Measurements from ENCODE around the gene SESN1. TPM values are rescaled to one million over a fixed set of nuclear protein-coding genes. Genes with fewer than 3 reads are reported as not detected.
"Not testable (repeated sequence)": the region's sequence is repeated elsewhere in the genome, so short reads cannot be mapped to it uniquely, and the experiment has no call there.

The SESN1 gene
- 10 to 100 TPM; 13.8 to 30.2 (median 16.7) TPM for polyA plus RNA-seq
- long read RNA-seq, donor 1, transcript SESN1-204 (10 exons, 3,509 nt) = minor isoform, 5 of 63 reads
- long read RNA-seq, donor 1, transcript SESN1-202 (10 exons, 2,676 nt) = major isoform, 22 of 63 reads
- long read RNA-seq, donor 1, partial matches to known transcripts = 36 of 63 reads
- long read RNA-seq, donor 1, other reads (novel, unspliced or antisense) = 0 of 63 reads
- long read RNA-seq, donor 2, partial matches to known transcripts = 9 of 14 reads
- long read RNA-seq, donor 2, other reads (novel, unspliced or antisense) = 0 of 14 reads
- long read RNA-seq, donor 3, partial matches to known transcripts = 23 of 27 reads
- long read RNA-seq, donor 3, other reads (novel, unspliced or antisense) = 0 of 27 reads
- long read RNA-seq, donor 4, partial matches to known transcripts = 0 of 1 reads
- long read RNA-seq, donor 4, other reads (novel, unspliced or antisense) = 0 of 1 reads
- long read RNA-seq, donor 5, partial matches to known transcripts = 6 of 6 reads
- long read RNA-seq, donor 5, other reads (novel, unspliced or antisense) = 0 of 6 reads
- long read RNA-seq, donor 6, partial matches to known transcripts = 18 of 22 reads
- long read RNA-seq, donor 6, other reads (novel, unspliced or antisense) = 0 of 22 reads
- long read RNA-seq, donor 7, transcript SESN1-202 (10 exons, 2,676 nt) = major isoform, 6 of 71 reads
- long read RNA-seq, donor 7, transcript SESN1-204 (10 exons, 3,509 nt) = minor isoform, 5 of 71 reads
- long read RNA-seq, donor 7, partial matches to known transcripts = 60 of 71 reads
- long read RNA-seq, donor 7, other reads (novel, unspliced or antisense) = 0 of 71 reads
- long read RNA-seq, donor 8, partial matches to known transcripts = 0 of 2 reads
- long read RNA-seq, donor 8, other reads (novel, unspliced or antisense) = 0 of 2 reads
- long read RNA-seq, donor 9, partial matches to known transcripts = 5 of 7 reads
- long read RNA-seq, donor 9, other reads (novel, unspliced or antisense) = 0 of 7 reads
- long read RNA-seq, donor 10, transcript SESN1-202 (10 exons, 2,676 nt) = major isoform, 10 of 26 reads
- long read RNA-seq, donor 10, partial matches to known transcripts = 15 of 26 reads
- long read RNA-seq, donor 10, other reads (novel, unspliced or antisense) = 0 of 26 reads

DNA sequence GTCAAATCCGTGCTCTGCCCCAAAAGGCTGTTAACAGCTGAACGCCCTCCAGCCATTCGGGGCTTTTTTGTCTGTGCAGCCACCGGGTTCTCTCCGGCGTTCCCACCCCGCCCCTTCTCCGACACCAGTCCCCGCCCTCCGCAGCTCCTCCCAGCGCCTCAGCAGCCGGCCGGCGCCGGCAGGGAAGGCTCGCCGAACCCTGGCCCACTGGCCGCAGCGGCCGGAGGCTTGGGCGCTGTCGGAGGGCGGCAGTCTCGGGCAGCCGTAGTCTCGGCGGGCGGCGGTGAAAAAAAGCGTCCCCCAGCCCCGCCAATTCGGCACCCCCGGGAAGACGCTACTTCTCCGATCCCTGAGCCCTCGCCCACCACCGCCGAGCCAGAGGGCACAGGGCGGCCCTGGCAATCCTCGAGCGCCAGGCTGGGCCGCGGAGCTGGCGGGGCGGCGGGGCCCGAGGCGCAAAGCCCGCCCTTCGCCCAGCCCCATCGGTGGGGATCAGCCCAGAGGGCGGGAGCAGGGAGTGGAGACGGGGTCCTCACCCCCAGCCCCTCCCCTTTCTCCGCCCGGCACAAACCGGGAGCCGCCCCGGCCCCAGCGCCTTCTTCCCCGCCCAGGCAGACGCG, at the start of gene SESN1:
TSS of gene SESN1 (minus strand) at position 431 of the 620 bp plus-strand sequence. CDS start 773 bp downstream, outside the sequence.
- H3K4me3 ChIP-seq (ENCODE audit: low read depth in 1 of 3, low read length in 3 of 3) = peak within 1 kb of the TSS; percentile 69 to 82 (median 75)
- H3K36me3 ChIP-seq (ENCODE audit: control insufficient read depth in 3 of 3, insufficient read depth in 2 of 3, low read depth in 1 of 3, low read length in 3 of 3) = no peaks in the 10 kb centered on the region
- no peaks in the 10 kb centered on the region for H3K27me3 ChIP-seq (ENCODE audit: control insufficient read depth in 3 of 3, insufficient read depth in 3 of 3, low read length in 3 of 3)
- FAIRE-seq = no peak
- H3K9me3 ChIP-seq (ENCODE audit: control insufficient read depth in 2 of 2, insufficient read depth in 1 of 2, low read depth in 1 of 2, low read length in 1 of 2) = no peaks in the 10 kb centered on the region
- H3K27ac ChIP-seq (ENCODE audit: low read depth in 1 of 3, low read length in 2 of 3) = peak within 1 kb of the TSS; percentile 93 to 100 (median 99)
- H3K4me1 ChIP-seq (ENCODE audit: control insufficient read depth in 3 of 3, insufficient read depth in 2 of 3, low read depth in 1 of 3, low read length in 2 of 3) = peaks cover 3 to 27% (median 16%) of the 10 kb centered on the region in 3 donors
- peak; percentile 87 to 99 for DNase-seq
- WGBS, 3 donors = 0 to 1% (median 0%) methylated on average over 52 to 62 of the region's 62 CpGs

DNA sequence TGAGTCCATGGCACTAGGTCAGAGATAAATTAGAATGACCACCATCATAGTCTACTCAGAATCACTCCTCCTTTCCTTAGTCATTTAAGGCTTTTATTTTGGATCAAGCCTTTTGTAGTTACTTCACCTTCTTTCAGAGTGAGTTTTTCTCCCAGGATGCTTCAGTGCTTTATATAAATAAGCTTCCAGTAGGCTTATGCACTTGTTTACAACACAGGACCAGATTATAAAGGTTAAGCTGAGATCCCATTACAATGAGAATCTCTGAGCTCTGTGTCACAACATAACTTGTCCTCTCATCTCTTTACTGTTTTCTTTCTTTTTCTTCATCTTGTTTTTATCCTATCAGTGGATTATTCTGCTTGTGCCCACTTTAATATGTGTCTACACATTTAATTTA, 48.5 kb upstream of the SESN1 start:
- peaks cover 0 to 4% (median 0%) of the 10 kb centered on the region in 3 donors for H3K36me3 ChIP-seq (ENCODE audit: control insufficient read depth in 3 of 3, insufficient read depth in 2 of 3, low read depth in 1 of 3, low read length in 3 of 3)
- H3K4me3 ChIP-seq (ENCODE audit: low read depth in 1 of 3, low read length in 3 of 3) = no peak overlapping the region
- no peaks in the 10 kb centered on the region for H3K27me3 ChIP-seq (ENCODE audit: control insufficient read depth in 3 of 3, insufficient read depth in 3 of 3, low read length in 3 of 3)
- H3K27ac ChIP-seq (ENCODE audit: low read depth in 1 of 3, low read length in 2 of 3) = no peak overlapping the region
- no peaks in the 10 kb centered on the region for H3K4me1 ChIP-seq (ENCODE audit: control insufficient read depth in 3 of 3, insufficient read depth in 2 of 3, low read depth in 1 of 3, low read length in 2 of 3)
- no peaks in the 10 kb centered on the region for H3K9me3 ChIP-seq (ENCODE audit: control insufficient read depth in 2 of 2, insufficient read depth in 1 of 2, low read depth in 1 of 2, low read length in 1 of 2)
- DNase-seq = no peak
- no peak for FAIRE-seq

DNA sequence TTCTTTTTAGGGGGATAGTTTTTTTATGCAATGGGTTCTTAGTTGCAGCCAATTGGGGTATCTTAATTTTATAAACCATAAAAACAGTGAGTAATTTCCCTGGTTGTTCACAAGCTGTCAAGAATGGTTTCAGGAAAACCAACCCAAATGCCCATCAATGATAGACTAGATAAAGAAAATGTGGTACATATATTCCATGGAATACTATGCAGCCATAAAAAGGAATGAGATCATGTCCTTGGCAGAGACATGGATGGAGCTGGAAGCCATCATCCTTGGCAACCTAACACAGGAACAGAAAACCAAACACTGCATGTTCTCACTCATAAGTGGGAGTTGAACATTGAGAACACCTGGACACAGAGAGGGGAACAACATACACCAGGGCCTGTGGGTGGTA, 47.4 kb upstream of the SESN1 start:
- H3K27me3 ChIP-seq (ENCODE audit: control insufficient read depth in 3 of 3, insufficient read depth in 3 of 3, low read length in 3 of 3); DNase-seq; H3K9me3 ChIP-seq (ENCODE audit: control insufficient read depth in 2 of 2, insufficient read depth in 1 of 2, low read depth in 1 of 2, low read length in 1 of 2); H3K36me3 ChIP-seq (ENCODE audit: control insufficient read depth in 3 of 3, insufficient read depth in 2 of 3, low read depth in 1 of 3, low read length in 3 of 3); H3K27ac ChIP-seq (ENCODE audit: low read depth in 1 of 3, low read length in 2 of 3); H3K4me1 ChIP-seq (ENCODE audit: control insufficient read depth in 3 of 3, insufficient read depth in 2 of 3, low read depth in 1 of 3, low read length in 2 of 3); H3K4me3 ChIP-seq (ENCODE audit: low read depth in 1 of 3, low read length in 3 of 3); FAIRE-seq: not testable (repeated sequence)

DNA sequence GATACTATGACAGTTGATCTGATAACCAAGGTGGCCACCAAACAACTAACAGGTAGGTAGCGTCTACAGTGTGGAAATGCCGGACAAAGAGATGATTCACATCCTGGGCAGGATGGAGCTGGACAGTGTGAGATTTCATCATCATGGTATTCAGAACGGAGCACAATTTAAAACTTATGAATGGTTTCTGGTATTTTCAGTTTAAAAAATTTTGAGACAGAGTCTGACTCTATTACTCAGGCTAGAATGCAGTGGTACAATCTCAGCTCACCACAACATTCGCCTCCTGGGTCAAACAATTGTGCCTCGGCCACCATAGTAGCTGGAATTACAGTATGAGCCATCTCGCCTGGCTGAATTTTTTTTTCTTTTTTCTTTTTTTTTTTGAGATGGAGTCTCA, 44.5 kb upstream of the SESN1 start:
- DNase-seq (no peak), FAIRE-seq (no peak)
- Histone ChIP-seq H3K27ac (ENCODE audit: low read depth in 1 of 3, low read length in 2 of 3) (no peak overlapping the region), H3K27me3 (ENCODE audit: control insufficient read depth in 3 of 3, insufficient read depth in 3 of 3, low read length in 3 of 3) (no peaks in the 10 kb centered on the region), H3K9me3 (ENCODE audit: control insufficient read depth in 2 of 2, insufficient read depth in 1 of 2, low read depth in 1 of 2, low read length in 1 of 2) (no peaks in the 10 kb centered on the region), H3K4me3 (ENCODE audit: low read depth in 1 of 3, low read length in 3 of 3) (no peak overlapping the region), H3K4me1 (ENCODE audit: control insufficient read depth in 3 of 3, insufficient read depth in 2 of 3, low read depth in 1 of 3, low read length in 2 of 3) (no peaks in the 10 kb centered on the region), H3K36me3 (ENCODE audit: control insufficient read depth in 3 of 3, insufficient read depth in 2 of 3, low read depth in 1 of 3, low read length in 3 of 3) (peaks cover 0 to 4% (median 0%) of the 10 kb centered on the region in 3 donors)
- WGBS, 3 donors = 92 to 93% (median 93%) methylated on average over 6 of the region's 6 CpGs

DNA sequence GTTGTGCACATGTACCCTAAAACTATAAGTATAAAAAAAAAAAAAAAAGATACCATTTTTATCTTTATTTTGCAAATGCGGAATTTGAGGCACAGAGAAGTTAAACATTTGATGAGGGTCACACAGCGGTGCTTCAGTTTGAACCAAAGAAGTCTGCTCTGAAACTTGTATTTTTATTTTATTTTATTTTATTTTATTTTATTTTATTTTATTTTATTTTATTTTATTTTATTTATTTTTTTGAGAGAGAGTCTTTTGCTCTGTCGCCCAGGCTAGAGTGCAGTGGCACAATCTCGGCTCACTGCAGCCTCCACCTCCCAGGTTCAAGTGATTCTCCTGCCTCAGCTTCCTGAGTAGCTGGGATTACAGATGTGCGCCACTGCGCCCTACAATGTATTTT, 41.9 kb upstream of the SESN1 start:
- not testable (repeated sequence) for H3K4me1 ChIP-seq (ENCODE audit: control insufficient read depth in 3 of 3, insufficient read depth in 2 of 3, low read depth in 1 of 3, low read length in 2 of 3); DNase-seq; H3K27ac ChIP-seq (ENCODE audit: low read depth in 1 of 3, low read length in 2 of 3); FAIRE-seq; H3K36me3 ChIP-seq (ENCODE audit: control insufficient read depth in 3 of 3, insufficient read depth in 2 of 3, low read depth in 1 of 3, low read length in 3 of 3); H3K4me3 ChIP-seq (ENCODE audit: low read depth in 1 of 3, low read length in 3 of 3); H3K9me3 ChIP-seq (ENCODE audit: control insufficient read depth in 2 of 2, insufficient read depth in 1 of 2, low read depth in 1 of 2, low read length in 1 of 2); H3K27me3 ChIP-seq (ENCODE audit: control insufficient read depth in 3 of 3, insufficient read depth in 3 of 3, low read length in 3 of 3)
- WGBS, 3 donors = 90 to 99% (median 97%) methylated on average over 6 of the region's 6 CpGs

DNA sequence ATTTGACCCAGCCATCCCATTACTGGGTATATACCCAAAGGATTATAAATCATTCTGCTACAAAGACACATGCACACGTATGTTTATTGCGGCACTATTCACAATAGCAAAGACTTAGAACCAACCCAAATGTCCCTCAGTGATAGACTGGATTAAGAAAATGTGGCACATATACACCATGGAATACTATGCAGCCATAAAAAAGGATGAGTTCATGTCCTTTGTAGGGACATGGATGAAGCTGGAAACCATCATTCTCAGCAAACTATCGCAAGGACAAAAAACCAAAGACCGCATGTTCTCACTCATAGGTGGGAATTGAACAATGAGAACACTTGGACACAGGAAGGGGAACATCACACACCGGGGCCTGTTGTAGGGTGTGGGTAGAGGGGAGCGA, 41.4 kb upstream of the SESN1 start:
- H3K9me3 ChIP-seq (ENCODE audit: control insufficient read depth in 2 of 2, insufficient read depth in 1 of 2, low read depth in 1 of 2, low read length in 1 of 2); H3K27me3 ChIP-seq (ENCODE audit: control insufficient read depth in 3 of 3, insufficient read depth in 3 of 3, low read length in 3 of 3); H3K4me3 ChIP-seq (ENCODE audit: low read depth in 1 of 3, low read length in 3 of 3); H3K36me3 ChIP-seq (ENCODE audit: control insufficient read depth in 3 of 3, insufficient read depth in 2 of 3, low read depth in 1 of 3, low read length in 3 of 3); H3K27ac ChIP-seq (ENCODE audit: low read depth in 1 of 3, low read length in 2 of 3); FAIRE-seq; H3K4me1 ChIP-seq (ENCODE audit: control insufficient read depth in 3 of 3, insufficient read depth in 2 of 3, low read depth in 1 of 3, low read length in 2 of 3); DNase-seq: not testable (repeated sequence)
- 92 to 98% (median 96%) methylated on average over 5 of the region's 6 CpGs for WGBS, 3 donors

DNA sequence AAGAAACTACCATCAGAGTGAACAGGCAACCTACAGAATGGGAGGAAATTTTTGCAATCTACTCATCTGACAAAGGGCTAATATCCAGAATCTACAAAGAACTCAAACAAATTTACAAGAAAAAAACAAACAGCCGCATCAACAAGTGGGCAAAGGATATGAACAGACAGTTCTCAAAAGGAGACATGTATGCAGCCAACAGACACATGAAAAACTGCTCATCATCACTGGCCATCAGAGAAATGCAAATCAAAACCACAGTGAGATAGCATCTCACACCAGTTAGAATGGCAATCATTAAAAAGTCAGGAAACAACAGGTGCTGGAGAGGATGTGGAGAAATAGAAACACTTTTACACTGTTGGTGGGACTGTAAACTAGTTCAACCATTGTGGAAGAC, 41.0 kb upstream of the SESN1 start:
- DNase-seq; H3K27me3 ChIP-seq (ENCODE audit: control insufficient read depth in 3 of 3, insufficient read depth in 3 of 3, low read length in 3 of 3); H3K4me3 ChIP-seq (ENCODE audit: low read depth in 1 of 3, low read length in 3 of 3); H3K9me3 ChIP-seq (ENCODE audit: control insufficient read depth in 2 of 2, insufficient read depth in 1 of 2, low read depth in 1 of 2, low read length in 1 of 2); H3K4me1 ChIP-seq (ENCODE audit: control insufficient read depth in 3 of 3, insufficient read depth in 2 of 3, low read depth in 1 of 3, low read length in 2 of 3); H3K27ac ChIP-seq (ENCODE audit: low read depth in 1 of 3, low read length in 2 of 3); FAIRE-seq; H3K36me3 ChIP-seq (ENCODE audit: control insufficient read depth in 3 of 3, insufficient read depth in 2 of 3, low read depth in 1 of 3, low read length in 3 of 3): not testable (repeated sequence)
- 98 to 100% (median 100%) methylated on average over 1 of the region's 1 CpG for WGBS, 3 donors

DNA sequence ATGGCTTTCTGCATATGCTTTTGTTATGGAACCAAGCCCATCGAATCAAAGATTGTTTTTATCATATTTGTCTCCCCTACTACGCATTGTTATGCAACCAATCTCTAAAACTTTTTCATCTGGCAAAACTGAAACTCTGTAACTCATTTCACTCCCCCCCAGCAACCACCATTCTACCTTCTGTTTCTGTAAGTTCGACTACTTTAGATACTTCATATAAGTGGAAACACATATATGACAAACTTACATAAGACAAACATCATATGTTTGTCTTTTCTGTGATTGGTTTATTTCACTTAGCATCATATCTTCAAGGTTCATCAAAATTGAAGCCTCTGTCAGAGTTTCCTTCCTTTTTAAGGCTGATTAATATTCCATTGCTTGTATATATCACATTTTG, 35.4 kb upstream of the SESN1 start:
- 79 to 88% (median 85%) methylated on average over 3 of the region's 3 CpGs for WGBS, 3 donors
- DNase-seq (no peak), FAIRE-seq (no peak)
- H3K27me3 ChIP-seq (ENCODE audit: control insufficient read depth in 3 of 3, insufficient read depth in 3 of 3, low read length in 3 of 3) = no peaks in the 10 kb centered on the region
- no peak overlapping the region for H3K27ac ChIP-seq (ENCODE audit: low read depth in 1 of 3, low read length in 2 of 3)
- H3K36me3 ChIP-seq (ENCODE audit: control insufficient read depth in 3 of 3, insufficient read depth in 2 of 3, low read depth in 1 of 3, low read length in 3 of 3) = peaks cover 0 to 3% (median 0%) of the 10 kb centered on the region in 3 donors
- no peak overlapping the region for H3K4me3 ChIP-seq (ENCODE audit: low read depth in 1 of 3, low read length in 3 of 3)
- H3K9me3 ChIP-seq (ENCODE audit: control insufficient read depth in 2 of 2, insufficient read depth in 1 of 2, low read depth in 1 of 2, low read length in 1 of 2) = no peaks in the 10 kb centered on the region
- H3K4me1 ChIP-seq (ENCODE audit: control insufficient read depth in 3 of 3, insufficient read depth in 2 of 3, low read depth in 1 of 3, low read length in 2 of 3) = no peaks in the 10 kb centered on the region

Measured in small intestine (tissue), 16 donors.